GM12878 (cell line): ENCODE data around the gene PRKCB. TPM values are rescaled to one million over a fixed set of nuclear protein-coding genes. Genes with fewer than 3 reads are reported as not detected.

Experiments
- ATAC-seq: fragments of 200-7000 bp; cut with Tn5 transposase; 3 replicates; pipeline ENCODE4 v1.9.1; 2020; ENCODE audit warnings: mild to moderate bottlenecking, moderate library complexity
- BruUV-seq: library from RNA; stranded (reverse); fragments of 400-500 nt; replicated peaks from 2 replicates; lab custom pipeline; 2021; lab: Mats Ljungman, UMichigan
- CTCF ChIA-PET: fragments of 300-600 bp; sonication (Branson Sonifier 250); formaldehyde crosslinking; extraction: SDS; loops from one replicate; lab custom pipeline; 2021; ENCODE audit warnings: inconsistent platforms; lab: Yijun Ruan, JAX
- POLR2A ChIA-PET: fragments of 350-600 bp; formaldehyde crosslinking; extraction: SDS; loops from one replicate; lab custom pipeline; 2021; ENCODE audit warnings: inconsistent platforms; lab: Charles Lee
- RAD21 ChIA-PET: fragments of 300-600 bp; sonication (Branson Sonifier 250); formaldehyde crosslinking; loops from one replicate; lab custom pipeline; 2023; ENCODE audit warnings: antibody characterized with exemption; ENCODE audit not compliant: unreplicated experiment; lab: Charles Lee
- SMC1A ChIA-PET: fragments of 300-600 bp; sonication (Branson Sonifier 250); formaldehyde crosslinking; loops from one replicate; lab custom pipeline; 2023; ENCODE audit not compliant: unreplicated experiment, uncharacterized antibody; lab: Charles Lee
- DNase-seq: peaks from one replicate; pipeline ENCODE4 v3.0.0-alpha.2; 2011; ENCODE audit warnings: low read depth, low spot score
- FAIRE-seq: peaks from 3 replicates; lab custom pipeline; 2011; peaks lifted over from hg19 to GRCh38; lab: Jason Lieb, UNC
- H2AFZ ChIP-seq: 2 replicates; pipeline ENCODE4 v1.6.0; 2011; ENCODE audit warnings: low read depth, low read length, control low read depth; ENCODE audit not compliant: control insufficient read depth
- H3K27ac ChIP-seq: 2 replicates; pipeline ENCODE4 v1.5.1; 2011; ENCODE audit warnings: control low read depth; ENCODE audit not compliant: control insufficient read depth, insufficient read depth
- H3K27me3 ChIP-seq, 2 experiments: replicated peaks in 1 of 2; 2 replicates each; pipeline versions ENCODE4 v1.6.0 to v1.6.1; 2011; ENCODE audit warnings: low read length in 1 of 2; ENCODE audit not compliant: control insufficient read depth in 2 of 2, insufficient read depth in 2 of 2
- H3K36me3 ChIP-seq, 2 experiments: 2 replicates each; pipeline ENCODE4 v1.5.1; 2011; ENCODE audit warnings: low read length in 1 of 2; ENCODE audit not compliant: control insufficient read depth in 2 of 2, insufficient read depth in 2 of 2
- H3K4me1 ChIP-seq: 2 replicates; pipeline ENCODE4 v1.6.1; 2011; ENCODE audit warnings: mild to moderate bottlenecking, low read length, moderate library complexity, mixed read lengths; ENCODE audit not compliant: control insufficient read depth, insufficient read depth
- H3K4me2 ChIP-seq: 2 replicates; pipeline ENCODE4 v1.6.0; 2011; ENCODE audit warnings: control low read depth; ENCODE audit not compliant: control insufficient read depth, insufficient read depth
- H3K4me3 ChIP-seq: fragments of 200-600 bp; sonication (generic); 2 replicates; pipeline ENCODE4 v1.5.1; 2016
- H3K79me2 ChIP-seq: 2 replicates; pipeline ENCODE4 v1.6.0; 2011; ENCODE audit warnings: low read length; ENCODE audit not compliant: control insufficient read depth, insufficient read depth
- H3K9ac ChIP-seq: 2 replicates; pipeline ENCODE4 v1.8.0; 2011; ENCODE audit warnings: low read length, control low read depth, mixed read lengths; ENCODE audit not compliant: control insufficient read depth, insufficient read depth
- H3K9me3 ChIP-seq: replicated peaks from 3 replicates; pipeline ENCODE4 v1.5.1; 2011; ENCODE audit warnings: mild to moderate bottlenecking, low read length; ENCODE audit not compliant: control insufficient read depth, insufficient read depth
- H4K20me1 ChIP-seq: 2 replicates; pipeline ENCODE4 v1.6.0; 2011; ENCODE audit not compliant: control insufficient read depth, insufficient read depth
- BCLAF1 ChIP-seq: fragments of 450-650 bp; IDR thresholded peaks from 2 replicates; pipeline ENCODE4 v1.6.1; 2017; ENCODE audit warnings: antibody characterized with exemption, mild to moderate bottlenecking, moderate library complexity
- GABPA ChIP-seq: IDR thresholded peaks from 2 replicates; pipeline ENCODE4 v1.6.1; 2014; ENCODE audit warnings: antibody characterized with exemption, low read depth, mild to moderate bottlenecking, inconsistent platforms
- MTA2 ChIP-seq: fragments of 450-650 bp; IDR thresholded peaks from 2 replicates; pipeline ENCODE4 v1.6.1; 2016; ENCODE audit warnings: low read depth, mild to moderate bottlenecking, moderate library complexity
- NR2F1 ChIP-seq: fragments of 450-650 bp; conservative IDR thresholded peaks from 2 replicates; pipeline ENCODE4 v1.6.1; 2017; ENCODE audit warnings: mild to moderate bottlenecking
- POU2F2 ChIP-seq: IDR thresholded peaks from 3 replicates; pipeline ENCODE4 v1.6.1; 2011; ENCODE audit warnings: low read depth, mild to moderate bottlenecking, low read length, borderline replicate concordance
- YBX1 ChIP-seq: fragments of 450-650 bp; IDR thresholded peaks from 2 replicates; pipeline ENCODE4 v1.6.1; 2016; ENCODE audit warnings: antibody characterized with exemption
- ZNF592 ChIP-seq: fragments of 450-650 bp; IDR thresholded peaks from 2 replicates; pipeline ENCODE4 v1.6.1; 2017; ENCODE audit warnings: mild to moderate bottlenecking, moderate library complexity
- WGBS: methylation state at CpG from one replicate; pipeline ENCODE4 v1.1.6; 2016; ENCODE audit warnings: low lambda C conversion rate; ENCODE audit not compliant: insufficient replicate concordance, insufficient coverage; ENCODE audit errors: missing lambda C conversion rate; 5-methylcytosine and 5-hydroxymethylcytosine counted together
- in situ Hi-C: fragments of 300-500 bp; cut with MboI; formaldehyde crosslinking; loops from 9 replicates; pipeline ENCODE4 v1.14.3; 2018; ENCODE audit warnings: mixed read lengths
- intact Hi-C: fragments of 100-400 bp; cut with micrococcal nuclease; formaldehyde crosslinking; loops from one replicate; pipeline ENCODE4 v1.14.2; 2022; ENCODE audit not compliant: unreplicated experiment
- polyA plus RNA-seq, 11 experiments: library from polyadenylated mRNA; depleted of rRNA in 4 of 11; unstranded in 6 of 11; stranded (reverse) in 5 of 11; fragments of >200 nt; fragmentation: Nextera tagmentation in 4 of 11; fragmentation: Illumina TruSeq in 1 of 11; extraction: Ambion mirVana in 4 of 11; extraction: Trizol in 1 of 11; gene quantifications; 1 replicate in 1 of 11; 2 replicates in 10 of 11; pipeline versions ENCODE4 v1.2.1 to v1.2.3, GENCODE V29; 2011 to 2016; ENCODE audit warnings: inconsistent platforms in 2 of 11, missing spikeins in 2 of 11, low read depth in 1 of 11
- total RNA-seq, 4 experiments: library from RNA; depleted of rRNA in 3 of 4; stranded (reverse); fragments of >200 nt in 3 of 4; fragmentation: Illumina TruSeq in 1 of 4; extraction: Trizol in 1 of 4; gene quantifications; 2 replicates each; pipeline versions ENCODE4 v1.2.1 to v1.2.3, GENCODE V29; 2013 to 2021

Gene PRKCB
- total and polyA plus RNA-seq, 10 of the 15 experiments (the other 5 are each of a cell fraction or from before 2014, with no cell fraction given): 21.4 to 158 (median 97.3) TPM

- ATAC-seq (no peak), FAIRE-seq (no peak)
- no peaks in the 10 kb centered on the region for H3K4me1 ChIP-seq
- in situ Hi-C loops: no loop called here
- peaks cover 0 to 10% of the 10 kb centered on the region in 2 experiments; a peak in 2 of 4 replicates for H3K36me3 ChIP-seq
- no peak overlapping the region for H3K9ac ChIP-seq
- no peaks in the 10 kb centered on the region for H3K27me3 ChIP-seq
- H4K20me1 ChIP-seq: no peaks in the 10 kb centered on the region
- no peak overlapping the region for H3K4me2 ChIP-seq
- BruUV-seq: no TSS peak
- TF ChIP-seq ZNF592 (no peak), YBX1 (no peak), BCLAF1 (no peak), NR2F1 (no peak), MTA2 (no peak), GABPA (no peak), POU2F2 (no peak)
- TF ChIP-seq, all 136 proteins: peak for 0
- 100% methylated on average over 2 of the region's 2 CpGs for WGBS
- no peak overlapping the region for H3K4me3 ChIP-seq
- DNase-seq: no peak
- POLR2A ChIA-PET: no interaction called here
- H2AFZ ChIP-seq: no peak overlapping the region
- H3K27ac ChIP-seq: no peak overlapping the region
- H3K9me3 ChIP-seq: no peaks in the 10 kb centered on the region
- no peaks in the 10 kb centered on the region for H3K79me2 ChIP-seq
- intact Hi-C loops: no loop called here
- SMC1A ChIA-PET: interaction anchor here (0.7 to 1.4 kb wide), 3 partner anchors 17 to 284 kb away, joined by 3 read pairs; no protein-coding TSS in a partner anchor
- RAD21 ChIA-PET: no interaction called here
- CTCF ChIA-PET: interaction anchor here (1.3 to 2.1 kb wide), 3 partner anchors 13 to 418 kb away, joined by 3 to 8 read pairs (median 3); no protein-coding TSS in a partner anchor
Measured at GRCh38 chr16:24221219-24221618, 385.4 kb downstream of the PRKCB start.
